Osteoblast (primary cell): ENCODE results near the gene SACS. TPM values are rescaled to one million over a fixed set of nuclear protein-coding genes. Genes with fewer than 3 reads are reported as not detected.

ENCODE experiments used
- DNase-seq: peaks from one replicate; pipeline ENCODE4 v3.0.0; 2011; ENCODE audit warnings: low spot score, mixed read lengths; ENCODE audit not compliant: insufficient read length; ENCODE audit errors: missing footprints
- H2AFZ ChIP-seq: 2 replicates; pipeline ENCODE4 v1.6.0; 2011; ENCODE audit warnings: mild to moderate bottlenecking, low read length
- H3K27ac ChIP-seq: 2 replicates; pipeline ENCODE4 v1.5.1; 2011; ENCODE audit warnings: mild to moderate bottlenecking, low read depth, low read length, moderate library complexity
- H3K27me3 ChIP-seq: 2 replicates; pipeline ENCODE4 v1.6.0; 2012; ENCODE audit warnings: mild to moderate bottlenecking, control low read depth, inconsistent platforms, low read length, moderate library complexity; ENCODE audit not compliant: insufficient read depth
- H3K36me3 ChIP-seq: 2 replicates; pipeline ENCODE4 v1.5.1; 2011; ENCODE audit warnings: mild to moderate bottlenecking, low read length, control low read depth, moderate library complexity; ENCODE audit not compliant: insufficient read depth
- H3K4me1 ChIP-seq: 2 replicates; pipeline ENCODE4 v1.5.1; 2011; ENCODE audit warnings: mild to moderate bottlenecking, low read length, control low read depth, moderate library complexity; ENCODE audit not compliant: insufficient read depth
- H3K4me2 ChIP-seq: 2 replicates; pipeline ENCODE4 v1.6.0; 2011; ENCODE audit warnings: mild to moderate bottlenecking, low read length; ENCODE audit not compliant: insufficient read depth
- H3K4me3 ChIP-seq: fragments of 200-600 bp; sonication (generic); 3 replicates; pipeline ENCODE4 v1.5.1; 2012; ENCODE audit warnings: mild to moderate bottlenecking, low read length, inconsistent platforms; ENCODE audit not compliant: insufficient read depth
- H3K79me2 ChIP-seq: 2 replicates; pipeline ENCODE4 v1.6.0; 2012; ENCODE audit warnings: mild to moderate bottlenecking, low read length, control low read depth, inconsistent platforms; ENCODE audit not compliant: insufficient read depth
- H3K9me3 ChIP-seq: 2 replicates; pipeline ENCODE4 v1.5.1; 2011; ENCODE audit warnings: low read depth, low read length, control low read depth
- H4K20me1 ChIP-seq: 2 replicates; pipeline ENCODE4 v1.6.0; 2012; ENCODE audit warnings: mild to moderate bottlenecking, low read length, control low read depth; ENCODE audit not compliant: insufficient read depth
- total RNA-seq: library from RNA; depleted of rRNA; stranded (reverse); fragments of >200 nt; gene quantifications from 2 replicates; pipeline ENCODE4 v1.2.3, GENCODE V29; 2012
- TF ChIP-seq, protein P1 (sequence below): IDR thresholded peaks from 2 replicates; pipeline ENCODE4 v1.5.1; 2011; ENCODE audit warnings: mild to moderate bottlenecking, low read depth, low read length, moderate library complexity; ENCODE audit errors: extremely low read depth

The SACS gene
- total RNA-seq, 1 donor, result 59.0 TPM

DNA sequence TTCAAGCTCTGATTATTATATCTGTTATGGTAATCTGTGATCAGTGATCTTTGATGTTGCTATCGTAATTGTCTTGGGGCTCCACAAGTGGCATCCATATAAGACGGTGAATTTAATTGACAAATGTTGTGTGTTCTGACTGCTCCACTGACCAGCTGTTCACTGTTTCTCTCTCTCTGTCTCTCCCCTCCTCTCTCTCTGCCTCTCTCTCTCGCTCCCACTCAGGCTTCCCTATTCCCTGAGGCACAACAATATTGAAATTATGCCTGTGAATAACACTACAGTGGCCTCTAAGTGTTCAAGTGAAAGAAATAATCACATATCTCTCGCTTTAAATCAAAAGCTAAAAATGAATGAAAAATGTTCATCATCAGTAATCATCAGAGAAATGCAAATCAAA is 4.4 kb upstream of the SACS start:
- Histone ChIP-seq H3K27ac (no peak overlapping the region), H3K36me3 (no peaks in the 10 kb centered on the region), H4K20me1 (no peaks in the 10 kb centered on the region), H3K27me3 (no peaks in the 10 kb centered on the region), H3K4me3 (no peak overlapping the region), H3K9me3 (no peaks in the 10 kb centered on the region), H3K4me2 (no peak overlapping the region), H3K4me1 (peaks cover 4% of the 10 kb centered on the region), H3K79me2 (no peaks in the 10 kb centered on the region), H2AFZ (no peak overlapping the region)
- no peak for DNase-seq
- TF ChIP-seq, protein P1, sequence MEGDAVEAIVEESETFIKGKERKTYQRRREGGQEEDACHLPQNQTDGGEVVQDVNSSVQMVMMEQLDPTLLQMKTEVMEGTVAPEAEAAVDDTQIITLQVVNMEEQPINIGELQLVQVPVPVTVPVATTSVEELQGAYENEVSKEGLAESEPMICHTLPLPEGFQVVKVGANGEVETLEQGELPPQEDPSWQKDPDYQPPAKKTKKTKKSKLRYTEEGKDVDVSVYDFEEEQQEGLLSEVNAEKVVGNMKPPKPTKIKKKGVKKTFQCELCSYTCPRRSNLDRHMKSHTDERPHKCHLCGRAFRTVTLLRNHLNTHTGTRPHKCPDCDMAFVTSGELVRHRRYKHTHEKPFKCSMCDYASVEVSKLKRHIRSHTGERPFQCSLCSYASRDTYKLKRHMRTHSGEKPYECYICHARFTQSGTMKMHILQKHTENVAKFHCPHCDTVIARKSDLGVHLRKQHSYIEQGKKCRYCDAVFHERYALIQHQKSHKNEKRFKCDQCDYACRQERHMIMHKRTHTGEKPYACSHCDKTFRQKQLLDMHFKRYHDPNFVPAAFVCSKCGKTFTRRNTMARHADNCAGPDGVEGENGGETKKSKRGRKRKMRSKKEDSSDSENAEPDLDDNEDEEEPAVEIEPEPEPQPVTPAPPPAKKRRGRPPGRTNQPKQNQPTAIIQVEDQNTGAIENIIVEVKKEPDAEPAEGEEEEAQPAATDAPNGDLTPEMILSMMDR, result no peak

DNA sequence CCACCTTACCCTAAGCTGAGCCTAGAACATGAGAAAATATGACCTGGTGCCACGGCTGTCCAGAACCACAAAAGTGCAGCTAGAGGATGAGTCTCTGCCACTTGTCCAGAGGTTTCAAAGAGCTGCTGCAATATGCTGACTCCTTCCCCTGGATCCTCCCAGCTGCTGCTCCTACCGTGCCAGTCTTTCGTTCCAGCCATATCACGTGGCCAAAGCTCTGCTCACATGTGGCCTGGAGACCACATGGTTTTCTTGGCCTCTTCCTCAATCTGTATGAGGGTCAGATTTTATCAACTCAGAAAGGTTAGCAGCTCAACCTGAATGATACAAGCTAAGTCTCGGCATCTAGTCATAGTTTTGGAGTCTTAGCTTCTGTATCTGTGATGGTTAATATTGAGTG is 3.2 kb upstream of the SACS start:
- peaks cover under 1% of the 10 kb centered on the region for H3K36me3 ChIP-seq
- no peak overlapping the region for H3K4me3 ChIP-seq
- no peak overlapping the region for H3K4me2 ChIP-seq
- H3K27ac ChIP-seq, result no peak overlapping the region
- no peaks in the 10 kb centered on the region for H3K9me3 ChIP-seq
- peaks cover 9% of the 10 kb centered on the region for H3K4me1 ChIP-seq
- no peaks in the 10 kb centered on the region for H3K27me3 ChIP-seq
- H3K79me2 ChIP-seq, result peaks cover 7% of the 10 kb centered on the region
- H4K20me1 ChIP-seq, result no peaks in the 10 kb centered on the region
- no peak overlapping the region for H2AFZ ChIP-seq
- TF ChIP-seq, protein P1, result no peak
- no peak for DNase-seq

DNA sequence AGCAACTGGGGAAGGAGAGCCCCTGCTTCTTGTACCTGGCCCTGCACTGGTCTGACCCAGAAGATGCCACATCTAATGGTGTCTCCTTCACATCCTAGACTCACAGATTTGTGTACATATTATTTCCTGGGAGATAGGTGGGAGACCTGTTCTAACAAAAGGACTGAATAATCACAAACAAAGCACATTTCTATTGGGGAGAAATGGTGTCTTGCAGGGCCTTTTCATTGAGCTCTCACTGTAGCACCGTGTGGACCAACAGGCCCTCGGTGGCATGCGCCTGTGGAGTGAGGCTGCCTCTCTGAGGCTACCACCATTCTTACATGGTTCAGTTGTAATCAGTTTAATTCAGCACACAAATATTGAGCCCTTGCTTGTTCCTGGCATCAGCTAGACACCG is 989 bp upstream of the SACS start:
- H3K27ac ChIP-seq, result no peak overlapping the region
- H3K27me3 ChIP-seq, result no peaks in the 10 kb centered on the region
- no peak overlapping the region for H2AFZ ChIP-seq
- no peaks in the 10 kb centered on the region for H3K9me3 ChIP-seq
- H3K79me2 ChIP-seq, result peaks cover 13% of the 10 kb centered on the region
- H3K4me1 ChIP-seq, result peaks cover 9% of the 10 kb centered on the region
- no peak overlapping the region for H3K4me2 ChIP-seq
- TF ChIP-seq, protein P1, result no peak
- peaks cover 4% of the 10 kb centered on the region for H3K36me3 ChIP-seq
- no peaks in the 10 kb centered on the region for H4K20me1 ChIP-seq
- no peak overlapping the region for H3K4me3 ChIP-seq
- DNase-seq, result no peak

DNA sequence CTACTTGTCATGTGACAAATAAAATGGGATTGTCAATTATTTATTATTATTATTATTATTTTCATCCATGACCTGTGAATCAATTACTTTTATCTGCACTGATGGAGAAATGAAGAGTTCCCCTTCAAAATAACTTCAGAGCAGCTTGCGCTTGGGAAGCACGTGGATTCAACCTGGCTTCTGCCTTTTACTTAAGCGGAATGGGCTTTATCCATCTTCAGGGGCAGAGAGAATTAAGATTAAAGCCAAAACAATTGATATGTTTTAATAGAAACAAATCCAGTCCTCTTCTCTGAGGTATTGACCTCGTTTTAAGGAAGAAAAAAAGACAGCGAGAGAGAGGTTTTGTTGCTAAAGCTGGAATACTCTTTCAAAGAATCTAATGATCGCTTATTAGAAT is 876 bp downstream of the SACS start:
- Histone ChIP-seq H2AFZ (no peak overlapping the region), H3K27me3 (no peaks in the 10 kb centered on the region), H3K4me1 (peaks cover 22% of the 10 kb centered on the region), H3K9me3 (no peaks in the 10 kb centered on the region), H3K36me3 (peaks cover 4% of the 10 kb centered on the region), H3K4me2 (peak overlapping the region; percentile 80), H4K20me1 (no peaks in the 10 kb centered on the region), H3K27ac (peak overlapping the region; percentile 80), H3K4me3 (peak overlapping the region; percentile 89), H3K79me2 (peaks cover 13% of the 10 kb centered on the region)
- TF ChIP-seq, protein P1, result no peak
- DNase-seq, result no peak
